Epithelial cell of esophagus (primary cell): ENCODE data around the gene WDR70.
A peak's percentile ranks its signal among the peaks of the same experiment; 100 is the strongest.

Source experiments
- DNase-seq: peaks from one replicate; pipeline ENCODE4 v3.0.0; 2010; ENCODE audit warnings: low read depth
- H3K4me3 ChIP-seq: 2 replicates; pipeline ENCODE4 v1.5.1; 2011; ENCODE audit warnings: mild to moderate bottlenecking, low read length, control low read depth
- CTCF ChIP-seq: IDR thresholded peaks from 2 replicates; pipeline ENCODE4 v1.5.1; 2011; ENCODE audit warnings: low read depth, mild to moderate bottlenecking, low read length, control low read depth, inconsistent platforms; ENCODE audit not compliant: insufficient read depth; ENCODE audit errors: missing control alignments

WDR70 gene

GRCh38 chr5:37626266-37626665, 247.1 kb downstream of the WDR70 start:
- no peak for DNase-seq
- TF ChIP-seq CTCF = no peak

DNA sequence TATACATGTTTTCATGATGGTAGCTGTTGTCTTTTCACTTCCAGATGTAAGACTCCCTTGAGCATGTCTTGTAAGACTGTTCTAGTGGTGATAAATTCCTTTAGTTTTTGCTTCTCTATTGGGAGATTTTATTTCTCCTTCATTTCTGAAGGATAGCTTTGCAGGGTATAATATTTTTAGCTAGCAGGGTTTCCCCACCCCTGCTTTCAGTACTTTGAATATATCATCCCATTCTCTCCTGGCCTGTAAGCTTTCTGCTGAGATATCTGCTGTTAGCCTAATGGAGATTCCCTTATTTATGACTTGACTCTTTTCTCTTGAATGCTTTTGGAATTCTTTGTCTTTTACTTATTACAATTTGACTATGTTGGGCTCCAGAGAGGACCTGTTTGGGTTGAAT, 249.8 kb downstream of the WDR70 start:
- H3K4me3 ChIP-seq = no peak overlapping the region
- no peak for TF ChIP-seq CTCF
- DNase-seq = no peak

More at GRCh38 chr5:37626266-37626665, 247.1 kb downstream of the WDR70 start:
- H3K4me3 ChIP-seq = no peak overlapping the region

DNA sequence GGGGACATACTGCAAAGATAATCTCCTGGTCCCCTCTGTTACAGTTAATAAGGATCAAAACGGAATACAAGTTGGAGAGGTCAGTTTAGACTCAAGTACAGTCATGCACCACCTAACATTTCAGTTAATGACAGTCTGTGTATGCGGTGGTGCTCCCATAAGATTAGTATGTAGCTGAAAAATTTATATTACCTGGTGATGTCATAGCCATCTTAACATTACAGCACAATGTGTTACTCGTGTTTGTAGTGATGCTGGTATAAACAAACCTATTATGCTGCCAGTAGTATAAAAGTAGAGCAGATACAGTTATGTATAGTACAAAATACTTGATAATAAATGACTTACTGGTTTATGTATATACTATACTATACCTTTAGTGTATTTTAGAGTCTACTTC, 252.8 kb downstream of the WDR70 start:
- DNase-seq = peak; percentile 7
- H3K4me3 ChIP-seq = no peak overlapping the region
- TF ChIP-seq CTCF = no peak

DNA sequence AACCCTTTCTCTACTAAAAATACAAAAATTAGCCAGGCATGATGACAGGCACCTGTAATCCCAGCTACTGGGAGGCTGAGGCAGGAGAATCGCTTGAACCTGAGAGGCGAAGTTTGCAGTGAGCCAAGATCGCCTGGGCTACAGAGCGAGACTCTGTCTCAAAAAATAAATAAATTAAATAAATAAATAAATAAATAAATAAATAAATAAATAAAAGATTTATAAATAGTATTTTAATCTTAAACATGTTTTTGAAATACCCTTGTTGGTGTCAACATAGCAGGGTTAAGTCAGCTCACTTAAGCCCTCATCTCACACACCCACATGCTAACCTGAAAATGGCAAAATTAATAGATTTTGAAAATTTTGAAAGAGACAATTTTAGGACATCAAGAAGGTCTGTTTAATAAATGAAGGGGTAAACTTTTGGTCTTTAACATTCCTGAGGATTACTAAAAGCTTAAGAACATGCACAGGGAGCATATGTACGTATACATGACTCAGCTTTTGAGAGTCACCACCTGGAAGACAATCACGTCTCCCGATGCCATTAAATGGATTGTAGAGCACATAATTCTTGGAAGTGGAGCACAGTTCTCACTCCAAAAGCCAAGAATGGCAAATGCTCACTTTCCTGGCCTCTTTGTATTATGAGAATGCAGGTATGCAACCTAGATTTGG, 258.2 kb downstream of the WDR70 start:
- DNase-seq = peak; percentile 66

DNA sequence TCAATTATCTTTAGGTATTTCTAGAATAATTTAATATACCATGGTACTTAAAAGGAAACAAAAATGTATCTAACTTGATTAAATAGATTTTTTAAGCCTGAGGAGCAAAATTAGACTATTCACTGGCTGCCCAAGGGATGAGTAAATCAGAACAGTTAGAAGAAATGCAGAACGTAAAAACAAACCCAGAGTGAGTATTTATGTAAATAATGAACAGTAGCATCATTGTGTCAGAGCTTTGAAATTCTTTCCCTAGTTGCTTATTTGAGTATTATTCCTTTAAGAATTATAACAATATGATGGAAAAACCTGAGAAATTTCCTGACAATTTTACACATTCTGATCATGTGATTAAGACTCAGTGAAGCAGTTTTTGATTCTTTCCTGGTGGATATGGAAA, 259.8 kb downstream of the WDR70 start:
- DNase-seq = no peak
- H3K4me3 ChIP-seq = no peak overlapping the region

More for the DNA sequence above, 258.2 kb downstream of the WDR70 start:
- H3K4me3 ChIP-seq = no peak overlapping the region
- TF ChIP-seq CTCF = no peak

GRCh38 chr5:37640088-37640487, 261.0 kb downstream of the WDR70 start:
- TF ChIP-seq CTCF = no peak
- no peak for DNase-seq
- H3K4me3 ChIP-seq = no peak overlapping the region

More for the DNA sequence above, 259.8 kb downstream of the WDR70 start:
- no peak for TF ChIP-seq CTCF

DNA sequence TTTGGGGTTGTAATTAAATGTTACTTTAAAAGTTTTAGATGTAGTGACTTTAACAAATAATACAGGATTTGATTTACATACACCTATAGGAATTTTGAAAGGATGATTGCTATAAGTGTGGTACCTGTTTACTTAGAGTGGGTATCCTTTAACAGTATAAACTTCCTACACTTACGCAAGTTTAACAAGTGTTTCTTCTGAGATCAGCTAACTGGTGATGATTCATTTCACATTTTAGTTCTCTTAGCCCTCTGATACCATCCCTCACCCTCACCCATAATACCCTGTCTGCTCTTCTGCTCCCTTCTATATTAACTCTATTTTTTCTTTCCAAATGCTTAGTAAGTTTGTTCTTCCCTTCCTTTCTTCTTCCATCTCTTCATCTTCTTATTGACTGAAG, 262.8 kb downstream of the WDR70 start:
- no peak overlapping the region for H3K4me3 ChIP-seq
- peak; percentile 11 for DNase-seq
- no peak for TF ChIP-seq CTCF
